Fibroblast of skin of right quadriceps (primary cell): ENCODE data around the gene PGM1.
"Not testable (repeated sequence)": the region's sequence is repeated elsewhere in the genome, so short reads cannot be mapped to it uniquely, and the experiment has no call there.

Source experiments
- DNase-seq: peaks from one replicate; pipeline ENCODE4 v3.0.0-alpha.2; 2013

PGM1 gene

DNA sequence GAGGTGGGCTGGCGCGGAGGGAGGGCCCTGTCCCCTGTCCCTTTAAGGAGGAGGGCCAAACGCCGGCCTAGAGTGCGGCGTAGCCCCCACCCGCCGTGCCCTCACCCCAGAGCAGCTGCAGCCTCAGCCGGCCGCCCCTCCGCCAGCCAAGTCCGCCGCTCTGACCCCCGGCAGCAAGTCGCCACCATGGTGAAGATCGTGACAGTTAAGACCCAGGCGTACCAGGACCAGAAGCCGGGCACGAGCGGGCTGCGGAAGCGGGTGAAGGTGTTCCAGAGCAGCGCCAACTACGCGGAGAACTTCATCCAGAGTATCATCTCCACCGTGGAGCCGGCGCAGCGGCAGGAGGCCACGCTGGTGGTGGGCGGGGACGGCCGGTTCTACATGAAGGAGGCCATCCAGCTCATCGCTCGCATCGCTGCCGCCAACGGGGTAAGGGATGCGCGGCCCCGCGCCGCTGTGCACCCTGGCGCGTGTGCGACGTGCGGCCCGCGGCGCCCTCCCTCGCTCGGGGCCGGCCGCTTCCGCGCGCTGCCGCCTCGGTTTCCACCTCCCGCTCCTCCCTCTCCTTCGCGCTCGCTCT lies at the start of gene PGM1:
PGM1 (plus strand) TSS at position 109 of the 583 bp plus-strand sequence; CDS start at position 187, 78 bp downstream.
- DNase-seq = peak; percentile 85

DNA sequence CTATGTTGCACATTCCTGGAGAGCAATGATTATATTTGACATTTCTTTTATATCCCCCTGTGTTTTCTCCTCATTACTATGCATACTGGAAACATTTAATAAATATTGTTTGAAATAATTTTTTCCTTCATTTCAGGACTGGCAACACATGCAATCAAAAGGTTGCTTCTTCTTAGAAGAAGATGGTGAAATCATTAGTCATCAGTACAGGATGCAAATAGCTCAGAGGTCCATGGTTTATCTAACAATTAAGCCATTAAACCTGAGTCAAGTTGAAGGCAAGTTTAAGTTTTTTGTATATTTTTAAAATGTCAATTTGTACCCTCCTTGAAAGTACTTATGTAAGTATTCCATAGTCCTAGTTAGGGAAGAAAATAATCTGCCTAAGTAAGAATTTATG lies 47.4 kb upstream of the PGM1 start:
- peak; percentile 35 for DNase-seq

DNA sequence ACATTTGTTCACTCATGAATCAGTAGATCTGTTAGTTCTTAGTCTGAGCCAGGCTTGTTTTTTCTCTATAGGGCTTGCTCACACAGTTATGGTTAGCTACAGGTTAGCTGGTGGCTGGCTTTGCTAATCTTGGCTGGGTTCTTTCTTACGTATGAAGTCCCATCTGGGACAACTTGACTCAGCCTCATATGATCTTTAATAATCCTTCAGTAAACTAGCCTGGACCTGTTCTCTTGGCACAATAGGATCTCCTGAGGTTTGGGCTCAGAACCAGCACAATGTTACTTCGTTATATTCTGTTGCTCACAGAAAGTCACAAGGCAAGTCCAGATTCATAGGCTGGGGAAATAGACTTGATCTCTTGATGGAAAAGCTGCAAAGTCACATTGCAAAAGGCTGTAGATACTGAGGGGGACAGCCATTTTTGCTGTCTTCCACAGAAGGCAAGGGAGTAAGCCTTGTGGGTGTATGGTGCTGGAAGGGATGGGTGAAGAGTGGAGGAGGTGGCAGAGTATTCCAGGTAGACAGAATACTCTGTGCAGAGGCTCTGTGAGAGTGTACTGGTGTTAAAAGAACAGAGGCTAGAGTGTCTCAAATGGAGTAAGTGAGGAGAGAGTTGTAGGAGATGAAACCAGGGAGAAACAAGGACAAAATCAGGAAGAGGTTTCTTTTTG lies 45.5 kb upstream of the PGM1 start:
- DNase-seq = peak; percentile 44

DNA sequence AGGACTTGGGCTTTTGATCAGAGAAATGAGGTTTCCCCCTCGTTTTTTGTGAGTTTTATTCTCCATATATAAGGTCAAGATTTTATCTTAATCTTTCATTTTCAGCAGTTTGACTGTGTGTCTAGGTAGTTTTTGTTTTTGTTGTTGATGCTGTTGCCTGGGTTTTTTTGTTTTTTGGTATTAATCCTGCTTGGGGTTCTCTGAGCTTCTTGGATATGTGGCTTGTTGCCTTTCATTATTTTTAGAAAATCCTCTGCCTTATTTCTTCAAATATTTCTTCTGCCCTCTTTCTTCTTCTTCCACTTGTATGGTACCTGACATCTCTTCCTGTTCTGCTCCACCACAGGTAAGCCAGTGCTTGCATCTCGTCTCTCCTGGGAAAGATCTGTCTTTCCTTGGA lies 44.9 kb upstream of the PGM1 start:
- DNase-seq = no peak

GRCh38 chr1:63548877-63549276 lies 44.3 kb upstream of the PGM1 start:
- no peak for DNase-seq

GRCh38 chr1:63555480-63555879 lies 37.7 kb upstream of the PGM1 start:
- no peak for DNase-seq

DNA sequence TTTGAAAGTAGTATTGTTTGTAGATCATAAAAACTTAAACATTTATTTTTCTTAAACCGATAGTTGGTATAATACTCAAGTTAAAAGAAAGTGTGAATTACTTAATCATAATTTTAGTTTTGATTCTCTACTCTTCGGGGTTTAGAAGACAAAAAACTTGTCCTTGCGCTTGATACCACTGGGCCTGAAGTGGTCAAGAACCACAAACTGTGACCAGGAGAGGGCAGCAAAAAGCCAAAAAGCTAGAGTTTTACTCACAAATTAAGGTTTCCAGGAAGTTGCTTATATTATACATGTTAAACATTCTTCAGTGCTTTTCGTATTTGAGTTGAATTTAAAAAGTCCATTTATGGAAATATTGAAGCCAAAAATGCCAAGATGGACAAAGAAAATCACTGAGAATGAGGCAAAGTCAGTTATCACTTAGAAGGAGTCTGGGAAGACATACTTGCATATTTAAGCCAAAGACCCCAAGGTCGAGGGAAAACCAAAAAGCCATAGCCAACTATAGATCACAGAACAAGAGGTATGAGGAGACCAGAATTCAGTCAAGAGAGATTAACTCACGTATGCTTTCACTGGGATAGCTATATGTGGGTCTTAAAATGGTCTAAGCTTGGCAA lies 35.7 kb upstream of the PGM1 start:
- peak; percentile 39 for DNase-seq

DNA sequence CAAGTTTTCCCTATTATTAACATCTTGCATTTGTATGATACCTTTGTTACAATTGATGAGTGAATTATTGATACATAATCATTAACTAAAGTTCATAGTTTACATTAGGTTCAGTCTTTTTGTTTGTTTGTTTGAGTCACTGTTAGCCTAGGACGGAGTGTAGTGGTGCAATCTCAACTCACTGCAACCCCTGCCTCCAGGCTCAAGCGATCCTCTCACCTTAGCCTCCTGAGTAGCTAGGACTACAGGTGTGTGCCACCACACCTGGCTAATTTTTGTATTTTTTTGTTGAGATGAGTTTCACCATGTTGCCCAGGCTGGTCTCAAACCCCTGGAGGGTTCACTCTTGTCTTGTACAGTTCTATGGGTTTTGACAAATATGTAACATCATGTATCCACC lies 33.9 kb upstream of the PGM1 start:
- no peak for DNase-seq

GRCh38 chr1:63563745-63564144 lies 29.5 kb upstream of the PGM1 start:
- no peak for DNase-seq

DNA sequence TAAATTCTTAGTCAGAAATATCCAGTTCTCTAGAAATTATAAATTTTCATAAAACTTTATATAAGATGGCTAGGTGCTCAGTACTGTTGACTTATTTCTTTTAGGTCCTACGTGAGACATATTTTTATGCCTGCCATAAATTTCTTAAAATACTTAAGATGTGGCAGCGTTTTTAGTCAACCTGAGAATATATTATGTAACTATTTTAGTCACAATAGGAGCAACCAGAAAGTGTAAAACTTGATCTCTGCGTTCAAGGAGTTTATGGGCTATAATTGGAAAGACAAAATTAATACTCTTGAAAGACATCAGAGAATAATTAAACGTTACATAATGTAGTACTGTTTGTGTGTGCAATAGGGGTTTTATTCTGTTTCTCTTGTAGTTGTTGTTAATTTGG lies 24.1 kb upstream of the PGM1 start:
- DNase-seq = no peak

GRCh38 chr1:63569640-63570316 lies 23.4 kb upstream of the PGM1 start:
- no peak for DNase-seq

GRCh38 chr1:63572686-63573085 lies 20.5 kb upstream of the PGM1 start:
- DNase-seq = not testable (repeated sequence)

GRCh38 chr1:63574203-63574796 lies 18.9 kb upstream of the PGM1 start:
- DNase-seq = not testable (repeated sequence)

DNA sequence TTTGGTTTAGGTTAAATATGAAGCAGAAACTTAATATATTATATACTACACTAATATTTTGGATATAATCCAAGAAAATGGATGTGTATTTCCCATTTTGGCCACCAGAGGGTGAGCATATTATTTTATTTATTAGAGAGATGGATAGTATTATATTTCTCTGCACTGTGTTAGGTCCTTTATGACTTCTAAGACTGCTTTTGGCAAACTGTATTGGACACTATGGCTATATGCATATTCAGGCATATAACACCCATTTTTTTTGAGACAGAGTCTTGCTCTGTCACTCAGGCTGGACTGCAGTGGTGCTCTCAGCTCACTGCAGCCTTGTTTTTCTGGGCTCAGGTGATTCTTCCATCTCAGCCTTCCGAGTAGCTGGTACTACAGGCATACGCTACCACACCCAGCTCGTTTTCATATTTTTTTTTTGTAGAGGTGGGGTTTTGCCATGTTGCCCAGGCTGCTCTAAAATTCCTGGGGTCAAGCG lies 17.8 kb upstream of the PGM1 start:
- peak; percentile 38 for DNase-seq

DNA sequence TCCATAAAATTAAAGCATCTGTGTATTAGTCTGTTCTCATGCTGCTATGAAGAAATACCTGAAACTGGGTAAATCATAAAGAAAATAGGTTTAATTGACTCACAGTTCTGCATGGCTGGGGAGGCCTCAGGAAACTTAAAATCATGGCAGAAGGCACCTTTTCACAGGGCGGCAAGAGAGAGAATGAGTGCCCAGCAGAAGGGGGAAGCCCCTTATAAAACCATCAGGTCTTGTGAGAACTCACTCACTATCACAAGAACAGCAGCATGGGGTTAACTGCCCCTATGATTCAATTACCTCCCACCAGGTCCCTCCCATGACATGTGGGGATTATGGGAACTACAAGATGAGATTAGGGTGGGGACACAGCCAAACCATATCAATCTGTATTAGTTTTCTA lies 6.9 kb upstream of the PGM1 start:
- not testable (repeated sequence) for DNase-seq

DNA sequence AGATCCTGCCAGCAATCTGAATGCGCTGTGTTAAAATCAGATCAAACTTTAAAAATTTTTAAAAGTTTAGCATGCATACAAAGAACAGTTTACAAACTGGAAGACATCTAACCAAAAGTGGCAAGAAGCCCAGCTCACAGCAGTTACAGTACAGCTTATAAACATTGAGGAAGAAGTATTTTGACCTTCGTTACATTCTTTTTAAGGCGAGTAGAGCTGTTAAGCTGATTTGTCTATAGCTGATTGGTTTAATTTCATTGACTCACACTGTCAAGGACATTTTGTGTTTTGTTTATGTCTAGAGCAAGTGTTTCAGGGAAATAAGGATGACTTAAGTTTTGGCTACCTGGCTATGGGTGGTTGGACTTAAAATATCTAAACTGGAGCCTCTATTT lies 3.0 kb upstream of the PGM1 start:
- no peak for DNase-seq

DNA sequence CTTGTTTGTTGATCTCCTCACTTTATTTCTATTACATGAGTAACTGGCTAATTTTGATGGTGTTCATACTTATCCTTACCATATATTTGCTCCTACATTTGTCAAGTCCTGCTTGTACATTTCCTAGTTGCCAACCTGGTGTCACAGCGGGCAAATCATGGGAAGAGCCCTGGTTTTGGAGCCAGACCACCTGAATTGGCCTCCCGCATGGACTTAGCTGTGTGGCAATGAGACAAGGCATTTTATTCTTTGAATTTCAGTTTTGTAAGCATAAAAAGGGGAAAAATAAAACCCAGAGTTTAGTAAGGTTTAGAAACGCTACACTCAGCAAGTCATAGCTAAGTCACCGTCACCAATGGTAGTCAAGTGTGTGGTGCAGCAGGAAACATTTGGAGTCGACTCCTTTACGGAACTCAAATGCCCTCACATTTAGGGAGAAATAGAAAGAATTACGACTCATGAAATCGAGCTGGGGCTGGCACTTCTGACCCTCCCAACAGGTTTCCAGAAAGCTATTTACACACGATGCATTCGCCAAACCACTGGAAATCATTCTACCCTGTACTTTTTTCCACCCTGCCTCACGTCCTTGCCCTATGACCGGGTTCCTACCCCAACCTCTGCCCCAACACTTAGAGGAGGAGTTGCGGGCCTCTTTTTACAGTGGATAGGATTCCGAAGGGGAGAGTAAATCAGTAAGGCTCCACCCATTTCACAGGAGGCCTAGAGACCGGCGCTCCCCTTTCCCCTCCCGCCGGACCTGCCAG lies 492 bp upstream of the PGM1 start:
- DNase-seq = no peak

DNA sequence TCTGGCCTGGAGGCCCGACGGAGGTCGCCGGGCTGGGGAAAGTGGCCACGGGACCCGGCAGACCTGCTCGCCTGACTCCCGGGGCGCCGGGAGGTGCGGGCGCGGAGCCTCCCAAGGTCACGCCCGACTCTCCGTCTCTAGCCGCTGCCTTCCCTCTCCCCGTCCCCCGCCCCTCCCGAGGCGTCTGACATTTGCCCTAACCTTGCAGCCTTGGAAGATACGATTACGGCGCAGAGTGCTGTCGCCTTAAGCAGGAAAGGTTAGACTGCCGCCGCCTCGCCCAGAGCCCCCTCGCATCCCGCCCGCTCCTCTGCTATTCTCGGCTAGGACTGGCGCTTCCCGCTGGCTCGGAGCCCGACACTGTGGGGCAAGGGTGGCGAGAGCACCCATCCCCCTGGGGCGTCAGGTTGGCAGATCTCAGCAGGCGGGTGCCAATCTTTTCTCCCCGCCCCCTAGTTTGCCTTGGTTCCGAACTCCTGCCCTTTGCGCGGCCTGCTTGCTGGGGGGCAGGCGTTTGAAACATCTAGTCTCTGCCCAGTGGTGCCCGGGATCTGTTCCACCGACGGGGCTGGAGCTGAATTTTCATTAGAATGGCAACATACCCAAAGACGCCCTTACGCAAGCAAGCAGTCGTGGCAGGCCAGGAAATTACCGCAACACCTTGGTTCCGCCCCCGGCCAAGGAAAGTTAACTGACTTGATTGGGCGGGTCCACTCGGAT lies 835 bp downstream of the PGM1 start:
- DNase-seq = peak; percentile 75

DNA sequence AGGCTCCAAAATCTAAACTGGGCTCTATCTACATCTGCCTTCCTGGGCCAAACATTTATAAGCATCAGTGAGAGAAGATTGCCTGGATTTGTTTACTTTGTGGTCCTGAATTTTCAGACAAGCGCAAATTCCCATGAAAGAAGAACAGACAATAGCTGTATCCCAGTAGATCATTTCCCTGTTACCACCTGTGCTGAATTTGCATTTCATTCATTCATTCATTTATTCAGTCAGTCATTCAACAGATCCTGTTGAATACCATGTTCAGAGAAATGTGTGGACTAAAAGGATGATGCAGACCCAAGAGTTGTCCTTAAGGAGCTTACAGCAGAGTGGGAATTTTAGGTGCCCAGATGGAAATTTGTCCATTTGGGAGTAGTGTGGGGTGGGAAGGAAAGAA lies 2.2 kb downstream of the PGM1 start:
- no peak for DNase-seq

- DNase-seq = no peak
These were observed 6.6 kb downstream of the PGM1 start for GRCh38 chr1:63599799-63600198.

DNA sequence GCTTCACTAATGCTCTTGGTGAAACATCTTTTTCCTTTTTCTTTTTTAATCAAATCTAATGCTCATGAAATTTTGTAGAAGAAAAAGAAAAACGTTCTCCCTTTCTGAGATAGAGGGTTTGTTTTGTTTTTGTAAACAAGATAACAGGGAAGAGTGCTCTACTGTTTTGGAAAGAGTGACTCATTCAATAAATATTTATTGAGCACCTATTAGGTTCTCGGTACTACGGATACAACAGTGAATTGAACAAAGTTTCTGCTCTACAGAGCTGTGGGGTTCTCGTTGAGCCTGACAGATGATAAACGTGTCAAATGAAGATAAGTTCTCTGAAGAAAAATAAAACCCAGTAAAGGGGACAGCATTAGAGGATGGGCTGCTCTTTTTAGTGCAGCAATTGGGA lies 7.0 kb downstream of the PGM1 start:
- no peak for DNase-seq

GRCh38 chr1:63601061-63601460 lies 7.8 kb downstream of the PGM1 start:
- no peak for DNase-seq
